ENCODE results near the gene NKX3-2. TPM values are rescaled to one million over a fixed set of nuclear protein-coding genes. Genes with fewer than 3 reads are reported as not detected.

NKX3-2 gene
- total and polyA plus RNA-seq, 2 experiments from 2014 or later: under 0.01 TPM; not detected in 1

GRCh38 chr4:13538427-13538973 is 5.8 kb downstream of the NKX3-2 start:
- DNase-seq: no peak
- no peaks in the 10 kb centered on the region for H4K20me1 ChIP-seq (ENCODE audit: insufficient read depth)
- no peak for TF ChIP-seq EZH2 (IDR thresholded peaks at IDR 0.05; ENCODE audit: insufficient read depth, poor library complexity, severe bottlenecking)
- no peak for TF ChIP-seq EZH2phosphoT487 (IDR thresholded peaks at IDR 0.05; ENCODE audit: insufficient read depth, low read depth)
- no peaks in the 10 kb centered on the region for H3F3A ChIP-seq (ENCODE audit: insufficient read depth)
- H3K27me3 ChIP-seq (replicated peaks; ENCODE audit: insufficient read depth): peaks cover 87% of the 10 kb centered on the region
- H3K79me2 ChIP-seq (ENCODE audit: insufficient read depth): no peaks in the 10 kb centered on the region
- H3K4me2 ChIP-seq (ENCODE audit: unreplicated experiment): peak overlapping the region; percentile 37
- H3K9me2 ChIP-seq (ENCODE audit: insufficient read depth): no peaks in the 10 kb centered on the region
- peak overlapping the region; percentile 29; the same call in 1 of the 2 replicates for H2AFZ ChIP-seq
- H3K4me3 ChIP-seq: peak overlapping the region; percentile 39; the same call in 1 of the 2 replicates
- in situ Hi-C loops (cut with MboI): no loop called here
- no peak overlapping the region for H3K9ac ChIP-seq
- no peaks in the 10 kb centered on the region for H3K36me3 ChIP-seq (ENCODE audit: low read depth)
- H3K27ac ChIP-seq: no peak overlapping the region
- no peaks in the 10 kb centered on the region for H3K4me1 ChIP-seq (ENCODE audit: insufficient read depth)
- WGBS, 2 experiments (ENCODE audit: low coverage in 1 of 2, low lambda C conversion rate in 2 of 2, missing lambda C conversion rate in 2 of 2): 22 to 27% methylated on average over 16 of the region's 16 CpGs
- H3K9me3 ChIP-seq (ENCODE audit: low read depth): no peaks in the 10 kb centered on the region

- in situ Hi-C loops (cut with MboI): no loop called here
- H3K9ac ChIP-seq: no peak overlapping the region
- no peak overlapping the region for H3K4me2 ChIP-seq (ENCODE audit: unreplicated experiment)
- peaks cover 88% of the 10 kb centered on the region for H3K27me3 ChIP-seq (replicated peaks; ENCODE audit: insufficient read depth)
- no peaks in the 10 kb centered on the region for H3K36me3 ChIP-seq (ENCODE audit: low read depth)
- WGBS, 2 experiments (ENCODE audit: low coverage in 1 of 2, low lambda C conversion rate in 2 of 2, missing lambda C conversion rate in 2 of 2): 21 to 30% methylated on average over 10 of the region's 10 CpGs
- no peaks in the 10 kb centered on the region for H3F3A ChIP-seq (ENCODE audit: insufficient read depth)
- H3K9me3 ChIP-seq (ENCODE audit: low read depth): no peaks in the 10 kb centered on the region
- no peak overlapping the region for H2AFZ ChIP-seq
- TF ChIP-seq EZH2phosphoT487 (IDR thresholded peaks at IDR 0.05; ENCODE audit: insufficient read depth, low read depth): no peak
- H3K9me2 ChIP-seq (ENCODE audit: insufficient read depth): no peaks in the 10 kb centered on the region
- H4K20me1 ChIP-seq (ENCODE audit: insufficient read depth): no peaks in the 10 kb centered on the region
- no peak overlapping the region for H3K4me3 ChIP-seq
- DNase-seq: no peak
- H3K27ac ChIP-seq: no peak overlapping the region
- no peaks in the 10 kb centered on the region for H3K4me1 ChIP-seq (ENCODE audit: insufficient read depth)
- H3K79me2 ChIP-seq (ENCODE audit: insufficient read depth): no peaks in the 10 kb centered on the region
Observed at GRCh38 chr4:13537832-13538177, 6.5 kb downstream of the NKX3-2 start.

GRCh38 chr4:13537011-13537831 is 7.1 kb downstream of the NKX3-2 start:
- H3F3A ChIP-seq (ENCODE audit: insufficient read depth): no peaks in the 10 kb centered on the region
- H2AFZ ChIP-seq: no peak overlapping the region
- no peaks in the 10 kb centered on the region for H3K36me3 ChIP-seq (ENCODE audit: low read depth)
- no peak for DNase-seq
- H4K20me1 ChIP-seq (ENCODE audit: insufficient read depth): no peaks in the 10 kb centered on the region
- H3K9me2 ChIP-seq (ENCODE audit: insufficient read depth): no peaks in the 10 kb centered on the region
- H3K79me2 ChIP-seq (ENCODE audit: insufficient read depth): no peaks in the 10 kb centered on the region
- H3K4me1 ChIP-seq (ENCODE audit: insufficient read depth): no peaks in the 10 kb centered on the region
- H3K4me3 ChIP-seq: no peak overlapping the region
- 39 to 40% methylated on average over 33 to 34 of the region's 34 CpGs for WGBS, 2 experiments (ENCODE audit: low coverage in 1 of 2, low lambda C conversion rate in 2 of 2, missing lambda C conversion rate in 2 of 2)
- no peak overlapping the region for H3K9ac ChIP-seq
- in situ Hi-C loops (cut with MboI): no loop called here
- no peak for TF ChIP-seq EZH2phosphoT487 (IDR thresholded peaks at IDR 0.05; ENCODE audit: insufficient read depth, low read depth)
- TF ChIP-seq EZH2 (IDR thresholded peaks at IDR 0.05; ENCODE audit: insufficient read depth, poor library complexity, severe bottlenecking): peak; percentile 37
- H3K27ac ChIP-seq: no peak overlapping the region
- peaks cover 92% of the 10 kb centered on the region for H3K27me3 ChIP-seq (replicated peaks; ENCODE audit: insufficient read depth)
- no peaks in the 10 kb centered on the region for H3K9me3 ChIP-seq (ENCODE audit: low read depth)
- H3K4me2 ChIP-seq (ENCODE audit: unreplicated experiment): no peak overlapping the region

- Histone ChIP-seq H3K9me3 (ENCODE audit: low read depth) (no peaks in the 10 kb centered on the region), H3K4me1 (ENCODE audit: insufficient read depth) (no peaks in the 10 kb centered on the region), H2AFZ (no peak overlapping the region), H3K9me2 (ENCODE audit: insufficient read depth) (no peaks in the 10 kb centered on the region), H3K9ac (no peak overlapping the region), H3K4me2 (ENCODE audit: unreplicated experiment) (no peak overlapping the region), H3K27me3 (replicated peaks; ENCODE audit: insufficient read depth) (peaks cover 97% of the 10 kb centered on the region), H3K36me3 (ENCODE audit: low read depth) (no peaks in the 10 kb centered on the region), H3K27ac (no peak overlapping the region), H3K4me3 (no peak overlapping the region), H3F3A (ENCODE audit: insufficient read depth) (no peaks in the 10 kb centered on the region), H3K79me2 (ENCODE audit: insufficient read depth) (no peaks in the 10 kb centered on the region), H4K20me1 (ENCODE audit: insufficient read depth) (no peaks in the 10 kb centered on the region)
- peak; percentile 92 for TF ChIP-seq EZH2 (IDR thresholded peaks at IDR 0.05; ENCODE audit: insufficient read depth, poor library complexity, severe bottlenecking)
- no peak for TF ChIP-seq EZH2phosphoT487 (IDR thresholded peaks at IDR 0.05; ENCODE audit: insufficient read depth, low read depth)
- DNase-seq: no peak
- in situ Hi-C loops (cut with MboI): no loop called here
- WGBS, 2 experiments (ENCODE audit: low coverage in 1 of 2, low lambda C conversion rate in 2 of 2, missing lambda C conversion rate in 2 of 2): 51% methylated on average over 6 of the region's 6 CpGs
Observed at GRCh38 chr4:13536607-13537006, 7.7 kb downstream of the NKX3-2 start.
